ENCODE measurements around the gene SORBS2. TPM values are rescaled to one million over a fixed set of nuclear protein-coding genes. Genes with fewer than 3 reads are reported as not detected.

SORBS2 gene
- total RNA-seq, 1 experiment from 2014 or later, result 9.7 TPM

GRCh38 chr4:185592845-185593488 is 219.0 kb downstream of the SORBS2 start:
- Histone ChIP-seq H3K4ac (ENCODE audit: low read depth, low read length) (no peak overlapping the region), H3K9me3 (ENCODE audit: control insufficient read depth, low read depth, low read length) (no peaks in the 10 kb centered on the region), H3K14ac (ENCODE audit: insufficient read depth, low read length) (no peak overlapping the region), H3K18ac (ENCODE audit: insufficient read length, low read depth, low read length) (no peak overlapping the region), H4K5ac (ENCODE audit: insufficient read length, low read depth, low read length) (no peak overlapping the region), H4K20me1 (ENCODE audit: control insufficient read depth, insufficient read depth, insufficient read length) (no peaks in the 10 kb centered on the region), H3K23ac (ENCODE audit: insufficient read length, low read depth, low read length) (no peak overlapping the region), H2BK12ac (ENCODE audit: insufficient read length, low read depth, low read length) (no peak overlapping the region), H3K23me2 (ENCODE audit: insufficient read length, low read depth, low read length, poor library complexity, severe bottlenecking) (no peaks in the 10 kb centered on the region), H2BK120ac (ENCODE audit: low read depth, low read length, poor library complexity, severe bottlenecking) (no peak overlapping the region), H2AFZ (ENCODE audit: low read length) (no peak overlapping the region), H3K4me1 (ENCODE audit: insufficient read depth, low read length) (no peaks in the 10 kb centered on the region), H3K27ac (ENCODE audit: insufficient read length, low read depth, low read length) (no peak overlapping the region), H3K9ac (ENCODE audit: extremely low read depth, insufficient read length, low read length) (no peak overlapping the region), H2AK5ac (ENCODE audit: insufficient read length, low read length) (no peak overlapping the region), H3K27me3 (ENCODE audit: insufficient read depth, low read length) (no peaks in the 10 kb centered on the region), H3K56ac (ENCODE audit: insufficient read length, low read depth, low read length) (no peak overlapping the region), H2BK15ac (ENCODE audit: low read depth, low read length) (no peak overlapping the region), H4K91ac (ENCODE audit: insufficient read length, low read depth, low read length) (no peak overlapping the region), H3K79me1 (ENCODE audit: insufficient read depth, low read depth, low read length, poor library complexity, severe bottlenecking) (no peaks in the 10 kb centered on the region), H2BK20ac (ENCODE audit: low read depth, low read length, poor library complexity, severe bottlenecking) (no peak overlapping the region), H2BK5ac (ENCODE audit: insufficient read length, low read length) (no peak overlapping the region), H4K8ac (replicated peaks; ENCODE audit: insufficient read length, low read depth, low read length) (no peak overlapping the region), H3T11ph (ENCODE audit: low read length) (no peak overlapping the region), H3K4me2 (ENCODE audit: insufficient read depth, insufficient read length, low read length) (no peak overlapping the region), H3K79me2 (ENCODE audit: insufficient read depth, low read length) (no peaks in the 10 kb centered on the region)
- TF ChIP-seq CTCF (conservative IDR thresholded peaks at IDR 0.05), result no peak; the same call in 2 of the 3 replicates
- no peak overlapping the region for H3K4me3 Mint-ChIP-seq
- H3K27me3 Mint-ChIP-seq (ENCODE audit: low read depth), result peaks cover 16% of the 10 kb centered on the region
- peaks cover 42 to 45% of the 10 kb centered on the region in 2 experiments for H3K4me1 Mint-ChIP-seq
- no peaks in the 10 kb centered on the region for H3K9me3 Mint-ChIP-seq
- H3K36me3 Mint-ChIP-seq (ENCODE audit: insufficient read depth in 1 of 3, low read depth in 3 of 3), result no peaks in the 10 kb centered on the region; a peak in 1 of 7 replicates
- WGBS (ENCODE audit: extremely low coverage, insufficient read length, low lambda C conversion rate), result no CpG with 5 or more reads among the region's 9 CpGs
- peak overlapping the region; percentile 47 to 72 (median 62); a peak in 5 of 7 replicates for H3K27ac Mint-ChIP-seq
- no peak for DNase-seq
